ENCODE data around the gene CHAF1A.

The CHAF1A gene

DNA sequence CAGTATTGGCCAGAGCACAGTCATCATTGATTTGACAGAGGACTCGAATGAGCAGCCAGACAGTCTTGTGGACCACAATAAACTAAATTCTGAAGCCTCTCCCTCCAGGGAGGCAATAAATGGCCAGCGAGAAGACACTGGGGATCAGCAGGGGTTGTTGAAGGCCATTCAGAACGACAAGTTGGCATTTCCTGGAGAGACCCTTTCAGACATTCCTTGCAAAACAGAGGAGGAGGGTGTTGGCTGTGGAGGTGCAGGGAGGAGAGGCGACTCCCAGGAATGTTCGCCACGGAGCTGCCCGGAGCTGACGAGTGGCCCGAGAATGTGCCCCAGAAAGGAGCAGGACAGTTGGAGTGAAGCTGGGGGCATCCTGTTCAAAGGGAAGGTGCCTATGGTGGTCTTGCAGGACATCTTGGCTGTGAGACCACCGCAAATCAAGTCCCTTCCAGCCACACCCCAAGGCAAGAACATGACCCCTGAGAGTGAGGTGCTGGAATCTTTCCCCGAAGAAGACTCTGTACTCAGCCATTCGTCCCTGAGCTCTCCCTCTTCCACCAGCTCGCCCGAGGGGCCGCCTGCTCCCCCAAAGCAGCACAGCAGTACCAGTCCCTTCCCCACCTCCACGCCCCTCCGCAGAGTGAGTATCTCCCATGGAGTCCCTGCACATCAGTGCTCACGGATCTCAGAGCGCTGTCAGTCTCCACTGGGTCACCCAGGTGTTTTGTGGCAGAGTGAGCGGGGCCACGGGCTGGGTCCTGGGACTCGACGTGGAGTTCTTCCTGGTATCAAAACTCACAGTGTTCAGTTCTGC, 6.9 kb downstream of the CHAF1A start:
- no peak for TF ChIP-seq FOXP2 (optimal IDR thresholded peaks at IDR 0.05; ENCODE audit: borderline replicate concordance, extremely low read depth, extremely low read length, insufficient read depth)
- no peak for TF ChIP-seq POLR2AphosphoS5 (IDR thresholded peaks at IDR 0.05; ENCODE audit: low read depth, low read length)
- no peak for TF ChIP-seq SIN3A (IDR thresholded peaks at IDR 0.05; ENCODE audit: borderline replicate concordance, insufficient read depth, low read length)
- TF ChIP-seq, protein P1, sequence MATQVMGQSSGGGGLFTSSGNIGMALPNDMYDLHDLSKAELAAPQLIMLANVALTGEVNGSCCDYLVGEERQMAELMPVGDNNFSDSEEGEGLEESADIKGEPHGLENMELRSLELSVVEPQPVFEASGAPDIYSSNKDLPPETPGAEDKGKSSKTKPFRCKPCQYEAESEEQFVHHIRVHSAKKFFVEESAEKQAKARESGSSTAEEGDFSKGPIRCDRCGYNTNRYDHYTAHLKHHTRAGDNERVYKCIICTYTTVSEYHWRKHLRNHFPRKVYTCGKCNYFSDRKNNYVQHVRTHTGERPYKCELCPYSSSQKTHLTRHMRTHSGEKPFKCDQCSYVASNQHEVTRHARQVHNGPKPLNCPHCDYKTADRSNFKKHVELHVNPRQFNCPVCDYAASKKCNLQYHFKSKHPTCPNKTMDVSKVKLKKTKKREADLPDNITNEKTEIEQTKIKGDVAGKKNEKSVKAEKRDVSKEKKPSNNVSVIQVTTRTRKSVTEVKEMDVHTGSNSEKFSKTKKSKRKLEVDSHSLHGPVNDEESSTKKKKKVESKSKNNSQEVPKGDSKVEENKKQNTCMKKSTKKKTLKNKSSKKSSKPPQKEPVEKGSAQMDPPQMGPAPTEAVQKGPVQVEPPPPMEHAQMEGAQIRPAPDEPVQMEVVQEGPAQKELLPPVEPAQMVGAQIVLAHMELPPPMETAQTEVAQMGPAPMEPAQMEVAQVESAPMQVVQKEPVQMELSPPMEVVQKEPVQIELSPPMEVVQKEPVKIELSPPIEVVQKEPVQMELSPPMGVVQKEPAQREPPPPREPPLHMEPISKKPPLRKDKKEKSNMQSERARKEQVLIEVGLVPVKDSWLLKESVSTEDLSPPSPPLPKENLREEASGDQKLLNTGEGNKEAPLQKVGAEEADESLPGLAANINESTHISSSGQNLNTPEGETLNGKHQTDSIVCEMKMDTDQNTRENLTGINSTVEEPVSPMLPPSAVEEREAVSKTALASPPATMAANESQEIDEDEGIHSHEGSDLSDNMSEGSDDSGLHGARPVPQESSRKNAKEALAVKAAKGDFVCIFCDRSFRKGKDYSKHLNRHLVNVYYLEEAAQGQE (IDR thresholded peaks at IDR 0.05; ENCODE audit: insufficient read depth in 1 of 2, low read depth in 2 of 2, low read length in 2 of 2), result no peak
- TF ChIP-seq TAF1 (IDR thresholded peaks at IDR 0.05; ENCODE audit: borderline replicate concordance, insufficient read depth, low read length), result no peak

DNA sequence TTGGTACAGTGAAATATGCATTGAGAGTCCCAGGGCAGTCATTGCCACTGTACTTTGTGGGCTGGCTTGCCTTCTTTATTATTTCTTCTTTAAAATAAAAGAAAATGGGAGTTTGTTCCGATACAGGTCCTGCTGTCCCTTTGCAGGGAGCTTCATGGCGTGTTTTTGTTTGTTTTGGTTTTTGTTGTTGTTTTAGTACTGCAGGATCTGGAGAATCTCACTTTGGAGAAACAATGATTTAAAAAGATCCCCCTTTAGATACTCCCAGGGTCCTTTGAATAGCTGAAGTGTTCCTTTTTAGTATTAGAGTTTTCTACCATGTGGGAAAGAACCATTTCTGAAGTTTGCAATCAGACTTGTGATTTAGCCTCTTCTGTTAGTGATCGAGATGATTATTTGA, 11.1 kb downstream of the CHAF1A start:
- no peak for TF ChIP-seq FOXP2 (optimal IDR thresholded peaks at IDR 0.05; ENCODE audit: borderline replicate concordance, extremely low read depth, extremely low read length, insufficient read depth)
- TF ChIP-seq, protein P1 (IDR thresholded peaks at IDR 0.05; ENCODE audit: insufficient read depth in 1 of 2, low read depth in 2 of 2, low read length in 2 of 2), result no peak
- TF ChIP-seq TAF1 (IDR thresholded peaks at IDR 0.05; ENCODE audit: borderline replicate concordance, insufficient read depth, low read length), result no peak
- no peak for TF ChIP-seq SIN3A (IDR thresholded peaks at IDR 0.05; ENCODE audit: borderline replicate concordance, insufficient read depth, low read length)
- no peak for TF ChIP-seq POLR2AphosphoS5 (IDR thresholded peaks at IDR 0.05; ENCODE audit: low read depth, low read length)

DNA sequence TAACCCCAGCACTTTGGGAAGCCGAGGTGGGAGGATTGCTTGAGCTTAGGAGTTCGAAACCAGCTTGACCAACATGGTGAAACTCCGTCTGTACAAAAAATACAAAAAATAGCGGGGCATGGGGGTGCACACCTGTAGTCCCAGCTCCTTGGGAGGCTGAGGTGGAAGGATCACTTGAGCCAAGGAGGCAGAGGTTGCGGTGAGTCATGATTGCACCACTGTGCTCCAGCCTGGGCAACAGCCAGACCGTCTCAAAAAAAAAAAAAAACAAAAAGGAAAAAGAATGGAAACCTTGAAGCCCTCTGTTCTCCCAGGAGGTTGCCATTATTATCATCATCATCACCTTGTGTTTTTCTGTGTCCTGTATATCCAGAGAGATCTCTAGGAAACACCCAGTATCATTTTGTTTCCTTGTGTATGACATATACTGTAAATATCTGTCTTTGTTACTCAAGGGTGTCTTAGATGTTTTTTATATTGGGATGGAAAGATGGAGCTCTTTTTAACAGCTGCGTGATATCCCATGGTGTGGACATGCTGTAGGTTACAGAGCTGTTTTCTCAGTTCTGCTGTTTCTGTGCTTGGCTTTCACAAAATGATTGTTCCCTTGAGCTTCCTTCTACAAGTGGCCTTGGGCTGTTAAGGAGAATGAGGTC, 11.8 kb downstream of the CHAF1A start:
- TF ChIP-seq TAF1 (IDR thresholded peaks at IDR 0.05; ENCODE audit: borderline replicate concordance, insufficient read depth, low read length), result no peak
- TF ChIP-seq SIN3A (IDR thresholded peaks at IDR 0.05; ENCODE audit: borderline replicate concordance, insufficient read depth, low read length), result no peak
- TF ChIP-seq POLR2AphosphoS5 (IDR thresholded peaks at IDR 0.05; ENCODE audit: low read depth, low read length), result no peak
- no peak for TF ChIP-seq FOXP2 (optimal IDR thresholded peaks at IDR 0.05; ENCODE audit: borderline replicate concordance, extremely low read depth, extremely low read length, insufficient read depth)
- TF ChIP-seq, protein P1 (IDR thresholded peaks at IDR 0.05; ENCODE audit: insufficient read depth in 1 of 2, low read depth in 2 of 2, low read length in 2 of 2), result no peak

DNA sequence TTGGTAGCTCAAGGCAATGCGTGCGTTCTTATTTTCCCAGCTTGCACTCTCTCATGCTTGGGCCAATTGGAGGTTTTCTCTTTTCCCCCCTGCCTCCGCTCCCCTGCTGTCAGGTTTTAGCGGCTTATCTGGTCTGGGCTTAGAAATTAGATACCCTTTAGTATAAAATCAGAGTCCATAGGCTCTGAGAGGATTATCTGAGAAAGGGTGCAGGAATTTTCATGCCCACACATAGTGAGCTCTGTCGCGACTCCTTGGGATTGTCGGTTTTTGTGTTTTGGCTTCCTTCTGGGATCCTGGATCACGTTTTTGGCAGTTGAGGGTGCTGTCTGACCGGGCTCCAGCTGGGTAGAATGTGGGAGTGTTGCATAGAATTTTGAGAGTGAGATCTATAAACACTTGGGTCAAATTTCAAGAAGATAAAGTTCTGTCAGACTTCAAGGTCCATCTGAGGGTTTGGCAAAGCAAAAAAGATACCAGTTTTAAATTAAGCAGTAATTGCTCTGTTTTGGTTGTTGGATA, 12.4 kb downstream of the CHAF1A start:
- TF ChIP-seq SIN3A (IDR thresholded peaks at IDR 0.05; ENCODE audit: borderline replicate concordance, insufficient read depth, low read length) (no peak), POLR2AphosphoS5 (IDR thresholded peaks at IDR 0.05; ENCODE audit: low read depth, low read length) (no peak), TAF1 (IDR thresholded peaks at IDR 0.05; ENCODE audit: borderline replicate concordance, insufficient read depth, low read length) (no peak), FOXP2 (optimal IDR thresholded peaks at IDR 0.05; ENCODE audit: borderline replicate concordance, extremely low read depth, extremely low read length, insufficient read depth) (no peak)
- TF ChIP-seq, protein P1 (IDR thresholded peaks at IDR 0.05; ENCODE audit: insufficient read depth in 1 of 2, low read depth in 2 of 2, low read length in 2 of 2), result no peak

Data from PFSK-1 (cell line).